Adrenal gland (tissue), 5 donors: Measurements from ENCODE around the gene STAT5B.

Source experiments
- POLR2A ChIP-seq, 2 donors: fragments of 450-650 bp; IDR thresholded peaks; one replicate each; pipeline ENCODE4 v1.6.1; 2017; ENCODE audit warnings: antibody characterized with exemption in 2 of 2, mild to moderate bottlenecking in 2 of 2, moderate library complexity in 1 of 2
- TF ChIP-seq, protein P1 (sequence below), 6 experiments: fragments of 450-650 bp in 4 of 6; fragments of 200-600 bp in 2 of 6; sonication (generic) in 1 of 6; IDR thresholded peaks; 1 replicate in 5 of 6; 2 replicates in 1 of 6; pipeline versions ENCODE4 v1.5.1 to v1.8.0; 2016 to 2021; ENCODE audit warnings: antibody characterized with exemption in 6 of 6, mild to moderate bottlenecking in 2 of 6, moderate library complexity in 1 of 6
- donor health status: DM: no; HTN: no; CAD: no.

GRCh38 chr17:42202159-42202558 lies 74.0 kb downstream of the STAT5B start:
- TF ChIP-seq, protein P1, sequence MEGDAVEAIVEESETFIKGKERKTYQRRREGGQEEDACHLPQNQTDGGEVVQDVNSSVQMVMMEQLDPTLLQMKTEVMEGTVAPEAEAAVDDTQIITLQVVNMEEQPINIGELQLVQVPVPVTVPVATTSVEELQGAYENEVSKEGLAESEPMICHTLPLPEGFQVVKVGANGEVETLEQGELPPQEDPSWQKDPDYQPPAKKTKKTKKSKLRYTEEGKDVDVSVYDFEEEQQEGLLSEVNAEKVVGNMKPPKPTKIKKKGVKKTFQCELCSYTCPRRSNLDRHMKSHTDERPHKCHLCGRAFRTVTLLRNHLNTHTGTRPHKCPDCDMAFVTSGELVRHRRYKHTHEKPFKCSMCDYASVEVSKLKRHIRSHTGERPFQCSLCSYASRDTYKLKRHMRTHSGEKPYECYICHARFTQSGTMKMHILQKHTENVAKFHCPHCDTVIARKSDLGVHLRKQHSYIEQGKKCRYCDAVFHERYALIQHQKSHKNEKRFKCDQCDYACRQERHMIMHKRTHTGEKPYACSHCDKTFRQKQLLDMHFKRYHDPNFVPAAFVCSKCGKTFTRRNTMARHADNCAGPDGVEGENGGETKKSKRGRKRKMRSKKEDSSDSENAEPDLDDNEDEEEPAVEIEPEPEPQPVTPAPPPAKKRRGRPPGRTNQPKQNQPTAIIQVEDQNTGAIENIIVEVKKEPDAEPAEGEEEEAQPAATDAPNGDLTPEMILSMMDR (IDR thresholded peaks at IDR 0.05) = no peak
- TF ChIP-seq POLR2A (IDR thresholded peaks at IDR 0.05) = no peak
